ENCODE results near the gene FCGR1A.
"Not testable (repeated sequence)": the region's sequence is repeated elsewhere in the genome, so short reads cannot be mapped to it uniquely, and the experiment has no call there.

FCGR1A gene

GRCh38 chr1:149764087-149764800 is 18.2 kb upstream of the FCGR1A start:
- H3K36me3 ChIP-seq (ENCODE audit: control insufficient read depth in 4 of 4, insufficient read depth in 4 of 4, low read length in 3 of 4); H3K27ac ChIP-seq (ENCODE audit: insufficient read depth in 1 of 2, low read depth in 1 of 2, low read length in 2 of 2, poor library complexity in 1 of 2, severe bottlenecking in 2 of 2); H3K4me3 ChIP-seq (ENCODE audit: control insufficient read depth in 1 of 7, extremely low read depth in 1 of 7, insufficient read depth in 4 of 7, low read depth in 2 of 7, low read length in 6 of 7); H3K27me3 ChIP-seq (replicated peaks in 2 of 5; ENCODE audit: control insufficient read depth in 4 of 5, insufficient read depth in 5 of 5, low read length in 4 of 5); CTCF ChIA-PET; POLR2A ChIA-PET; H3K4me1 ChIP-seq (ENCODE audit: control extremely low read depth in 1 of 4, control insufficient read depth in 4 of 4, insufficient read depth in 4 of 4, low read length in 3 of 4); H3K9me3 ChIP-seq (ENCODE audit: control extremely low read depth in 1 of 5, control insufficient read depth in 4 of 5, insufficient read depth in 2 of 5, low read depth in 1 of 5, low read length in 4 of 5); DNase-seq: not testable (repeated sequence)
- no CpG with 5 or more reads among the region's 1 CpG for WGBS (ENCODE audit: insufficient coverage)

- CTCF ChIA-PET; POLR2A ChIA-PET; H3K9me3 ChIP-seq (ENCODE audit: control extremely low read depth in 1 of 5, control insufficient read depth in 4 of 5, insufficient read depth in 2 of 5, low read depth in 1 of 5, low read length in 4 of 5): not testable (repeated sequence)
Measured at GRCh38 chr1:149766241-149766640, 16.3 kb upstream of the FCGR1A start.

DNA sequence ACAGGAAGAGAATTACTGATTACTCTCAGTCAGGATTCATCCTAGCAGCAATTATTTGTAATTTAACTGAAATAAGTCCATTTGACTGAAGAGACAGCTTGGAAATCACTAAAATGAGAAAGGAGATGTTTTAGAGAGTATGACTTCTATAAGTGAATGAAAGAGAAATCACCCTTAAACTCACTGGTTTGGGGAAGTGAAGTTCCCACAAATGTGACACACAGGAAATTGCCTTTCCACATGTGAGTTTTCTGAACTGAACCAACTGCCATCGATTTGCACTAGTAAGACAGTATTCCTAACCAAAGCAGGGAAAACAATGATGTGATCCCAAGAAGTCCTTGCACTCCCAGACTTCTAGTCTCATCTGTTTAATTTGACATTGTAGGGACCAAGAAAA is 13.3 kb upstream of the FCGR1A start:
- H3K4me1 ChIP-seq (ENCODE audit: control extremely low read depth in 1 of 4, control insufficient read depth in 4 of 4, insufficient read depth in 4 of 4, low read length in 3 of 4); CTCF ChIA-PET; H3K27me3 ChIP-seq (replicated peaks in 2 of 5; ENCODE audit: control insufficient read depth in 4 of 5, insufficient read depth in 5 of 5, low read length in 4 of 5); H3K27ac ChIP-seq (ENCODE audit: insufficient read depth in 1 of 2, low read depth in 1 of 2, low read length in 2 of 2, poor library complexity in 1 of 2, severe bottlenecking in 2 of 2); H3K4me3 ChIP-seq (ENCODE audit: control insufficient read depth in 1 of 7, extremely low read depth in 1 of 7, insufficient read depth in 4 of 7, low read depth in 2 of 7, low read length in 6 of 7); DNase-seq; H3K9me3 ChIP-seq (ENCODE audit: control extremely low read depth in 1 of 5, control insufficient read depth in 4 of 5, insufficient read depth in 2 of 5, low read depth in 1 of 5, low read length in 4 of 5); POLR2A ChIA-PET; H3K36me3 ChIP-seq (ENCODE audit: control insufficient read depth in 4 of 4, insufficient read depth in 4 of 4, low read length in 3 of 4): not testable (repeated sequence)
- no CpG with 5 or more reads among the region's 1 CpG for WGBS (ENCODE audit: insufficient coverage)

More at GRCh38 chr1:149766241-149766640, 16.3 kb upstream of the FCGR1A start:
- no CpG with 5 or more reads among the region's 1 CpG for WGBS (ENCODE audit: insufficient coverage)
- H3K36me3 ChIP-seq (ENCODE audit: control insufficient read depth in 4 of 4, insufficient read depth in 4 of 4, low read length in 3 of 4); H3K27me3 ChIP-seq (replicated peaks in 2 of 5; ENCODE audit: control insufficient read depth in 4 of 5, insufficient read depth in 5 of 5, low read length in 4 of 5); H3K4me3 ChIP-seq (ENCODE audit: control insufficient read depth in 1 of 7, extremely low read depth in 1 of 7, insufficient read depth in 4 of 7, low read depth in 2 of 7, low read length in 6 of 7); H3K4me1 ChIP-seq (ENCODE audit: control extremely low read depth in 1 of 4, control insufficient read depth in 4 of 4, insufficient read depth in 4 of 4, low read length in 3 of 4); H3K27ac ChIP-seq (ENCODE audit: insufficient read depth in 1 of 2, low read depth in 1 of 2, low read length in 2 of 2, poor library complexity in 1 of 2, severe bottlenecking in 2 of 2); DNase-seq: not testable (repeated sequence)

DNA sequence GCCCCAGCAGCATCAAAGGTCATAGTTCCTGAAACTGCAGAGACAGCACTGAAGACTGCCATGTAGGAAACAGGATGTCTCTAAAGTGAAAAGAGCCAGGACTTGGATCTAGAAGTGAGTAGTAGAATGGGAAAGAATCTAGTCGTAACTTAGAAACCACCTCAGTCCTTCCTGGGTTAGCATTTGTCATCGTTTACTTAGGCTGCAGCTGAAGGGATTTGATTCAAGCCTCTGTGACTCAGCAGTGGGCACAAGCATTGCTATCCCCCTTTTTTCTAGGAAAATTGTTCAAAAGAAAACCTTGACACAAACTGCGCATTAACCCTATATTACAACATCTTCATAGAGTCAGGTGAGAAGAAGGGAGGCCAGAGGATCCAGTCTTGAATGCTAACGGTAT is 11.8 kb upstream of the FCGR1A start:
- DNase-seq; H3K27me3 ChIP-seq (replicated peaks in 2 of 5; ENCODE audit: control insufficient read depth in 4 of 5, insufficient read depth in 5 of 5, low read length in 4 of 5); H3K4me1 ChIP-seq (ENCODE audit: control extremely low read depth in 1 of 4, control insufficient read depth in 4 of 4, insufficient read depth in 4 of 4, low read length in 3 of 4); H3K9me3 ChIP-seq (ENCODE audit: control extremely low read depth in 1 of 5, control insufficient read depth in 4 of 5, insufficient read depth in 2 of 5, low read depth in 1 of 5, low read length in 4 of 5); H3K36me3 ChIP-seq (ENCODE audit: control insufficient read depth in 4 of 4, insufficient read depth in 4 of 4, low read length in 3 of 4); H3K27ac ChIP-seq (ENCODE audit: insufficient read depth in 1 of 2, low read depth in 1 of 2, low read length in 2 of 2, poor library complexity in 1 of 2, severe bottlenecking in 2 of 2); CTCF ChIA-PET; H3K4me3 ChIP-seq (ENCODE audit: control insufficient read depth in 1 of 7, extremely low read depth in 1 of 7, insufficient read depth in 4 of 7, low read depth in 2 of 7, low read length in 6 of 7); POLR2A ChIA-PET: not testable (repeated sequence)
- no CpG with 5 or more reads among the region's 4 CpGs for WGBS (ENCODE audit: insufficient coverage)

GRCh38 chr1:149771653-149772425 is 10.7 kb upstream of the FCGR1A start:
- CTCF ChIA-PET; H3K27me3 ChIP-seq (replicated peaks in 2 of 5; ENCODE audit: control insufficient read depth in 4 of 5, insufficient read depth in 5 of 5, low read length in 4 of 5); DNase-seq; H3K4me1 ChIP-seq (ENCODE audit: control extremely low read depth in 1 of 4, control insufficient read depth in 4 of 4, insufficient read depth in 4 of 4, low read length in 3 of 4); H3K27ac ChIP-seq (ENCODE audit: insufficient read depth in 1 of 2, low read depth in 1 of 2, low read length in 2 of 2, poor library complexity in 1 of 2, severe bottlenecking in 2 of 2); POLR2A ChIA-PET; H3K36me3 ChIP-seq (ENCODE audit: control insufficient read depth in 4 of 4, insufficient read depth in 4 of 4, low read length in 3 of 4); H3K9me3 ChIP-seq (ENCODE audit: control extremely low read depth in 1 of 5, control insufficient read depth in 4 of 5, insufficient read depth in 2 of 5, low read depth in 1 of 5, low read length in 4 of 5); H3K4me3 ChIP-seq (ENCODE audit: control insufficient read depth in 1 of 7, extremely low read depth in 1 of 7, insufficient read depth in 4 of 7, low read depth in 2 of 7, low read length in 6 of 7): not testable (repeated sequence)
- no CpG with 5 or more reads among the region's 4 CpGs for WGBS (ENCODE audit: insufficient coverage)

GRCh38 chr1:149775510-149776147 is 6.9 kb upstream of the FCGR1A start:
- DNase-seq; H3K4me1 ChIP-seq (ENCODE audit: control extremely low read depth in 1 of 4, control insufficient read depth in 4 of 4, insufficient read depth in 4 of 4, low read length in 3 of 4); H3K4me3 ChIP-seq (ENCODE audit: control insufficient read depth in 1 of 7, extremely low read depth in 1 of 7, insufficient read depth in 4 of 7, low read depth in 2 of 7, low read length in 6 of 7); H3K9me3 ChIP-seq (ENCODE audit: control extremely low read depth in 1 of 5, control insufficient read depth in 4 of 5, insufficient read depth in 2 of 5, low read depth in 1 of 5, low read length in 4 of 5); H3K27me3 ChIP-seq (replicated peaks in 2 of 5; ENCODE audit: control insufficient read depth in 4 of 5, insufficient read depth in 5 of 5, low read length in 4 of 5); POLR2A ChIA-PET; CTCF ChIA-PET; H3K27ac ChIP-seq (ENCODE audit: insufficient read depth in 1 of 2, low read depth in 1 of 2, low read length in 2 of 2, poor library complexity in 1 of 2, severe bottlenecking in 2 of 2); H3K36me3 ChIP-seq (ENCODE audit: control insufficient read depth in 4 of 4, insufficient read depth in 4 of 4, low read length in 3 of 4): not testable (repeated sequence)
- no CpG with 5 or more reads among the region's 3 CpGs for WGBS (ENCODE audit: insufficient coverage)

- H3K9me3 ChIP-seq (ENCODE audit: control extremely low read depth in 1 of 5, control insufficient read depth in 4 of 5, insufficient read depth in 2 of 5, low read depth in 1 of 5, low read length in 4 of 5); H3K36me3 ChIP-seq (ENCODE audit: control insufficient read depth in 4 of 4, insufficient read depth in 4 of 4, low read length in 3 of 4); H3K4me1 ChIP-seq (ENCODE audit: control extremely low read depth in 1 of 4, control insufficient read depth in 4 of 4, insufficient read depth in 4 of 4, low read length in 3 of 4); H3K27me3 ChIP-seq (replicated peaks in 2 of 5; ENCODE audit: control insufficient read depth in 4 of 5, insufficient read depth in 5 of 5, low read length in 4 of 5); POLR2A ChIA-PET; H3K4me3 ChIP-seq (ENCODE audit: control insufficient read depth in 1 of 7, extremely low read depth in 1 of 7, insufficient read depth in 4 of 7, low read depth in 2 of 7, low read length in 6 of 7); CTCF ChIA-PET; H3K27ac ChIP-seq (ENCODE audit: insufficient read depth in 1 of 2, low read depth in 1 of 2, low read length in 2 of 2, poor library complexity in 1 of 2, severe bottlenecking in 2 of 2); DNase-seq: not testable (repeated sequence)
- no CpG with 5 or more reads among the region's 3 CpGs for WGBS (ENCODE audit: insufficient coverage)
Measured at GRCh38 chr1:149777084-149777483, 5.4 kb upstream of the FCGR1A start.

Measured in common myeloid progenitor, CD34-positive (primary cell).